HepG2 (cell line): ENCODE measurements around the gene SOSTDC1.

ENCODE experiments used
- CREB1 ChIP-seq, 2 experiments: fragments of 450-650 bp in 1 of 2; IDR thresholded peaks; 2 replicates each; pipeline ENCODE4 v1.6.1; 2016 to 2017; ENCODE audit warnings: control low read depth in 1 of 2, mild to moderate bottlenecking in 1 of 2, missing compliant biosample characterization in 1 of 2, missing genetic modification characterization in 1 of 2
- CTCF ChIP-seq: sonication (generic); formaldehyde crosslinking; IDR thresholded peaks from 2 replicates; pipeline ENCODE4 v1.5.0; 2020; ENCODE audit warnings: mild to moderate bottlenecking, missing genetic modification reagents, moderate library complexity
- DPF2 ChIP-seq: sonication (generic); formaldehyde crosslinking; IDR thresholded peaks from 2 replicates; pipeline ENCODE4 v1.4.0; 2020; ENCODE audit warnings: mild to moderate bottlenecking, low read depth, missing genetic modification reagents, borderline replicate concordance
- POGZ ChIP-seq: sonication (generic); formaldehyde crosslinking; IDR thresholded peaks from 2 replicates; pipeline ENCODE4 v1.4.0; 2020; ENCODE audit warnings: mild to moderate bottlenecking, missing genetic modification reagents
- POLR2A ChIP-seq, 2 experiments: IDR thresholded peaks; 2 replicates each; pipeline ENCODE4 v1.6.1; 2011; ENCODE audit warnings: low read depth in 2 of 2, low read length in 2 of 2, mild to moderate bottlenecking in 1 of 2, moderate library complexity in 1 of 2; ENCODE audit not compliant: insufficient read depth in 1 of 2
- POLR2AphosphoS5 ChIP-seq: IDR thresholded peaks from 2 replicates; pipeline ENCODE4 v1.6.1; 2012; ENCODE audit warnings: low read depth, low read length
- RELA ChIP-seq: sonication (generic); formaldehyde crosslinking; IDR thresholded peaks from 2 replicates; pipeline ENCODE4 v1.4.0; 2020; ENCODE audit warnings: missing genetic modification reagents
- ZNF362 ChIP-seq: sonication (generic); formaldehyde crosslinking; IDR thresholded peaks from 2 replicates; pipeline ENCODE4 v1.4.0; 2020; ENCODE audit warnings: missing genetic modification reagents, mild to moderate bottlenecking, borderline replicate concordance
- ZZZ3 ChIP-seq: sonication (generic); formaldehyde crosslinking; IDR thresholded peaks from 2 replicates; pipeline ENCODE4 v1.4.0; 2020; ENCODE audit warnings: missing genetic modification reagents, mild to moderate bottlenecking, borderline replicate concordance

- no peak for TF ChIP-seq POLR2A (IDR thresholded peaks at IDR 0.05; ENCODE audit: insufficient read depth in 1 of 2, low read depth in 2 of 2, low read length in 2 of 2)
- no peak for TF ChIP-seq CTCF (CRISPR knock-in tag)
- no peak for TF ChIP-seq RELA (CRISPR knock-in tag)
- TF ChIP-seq ZZZ3 (CRISPR knock-in tag): no peak
- no peak for TF ChIP-seq POLR2AphosphoS5
- TF ChIP-seq ZNF362: no peak
- no peak for TF ChIP-seq POGZ (CRISPR knock-in tag)
- no peak for TF ChIP-seq CREB1 (IDR thresholded peaks at IDR 0.05)
- no peak for TF ChIP-seq CREB1 (CRISPR knock-in tag; IDR thresholded peaks at IDR 0.05)
- no peak for TF ChIP-seq DPF2 (CRISPR knock-in tag)
These were observed 1.4 kb downstream of the SOSTDC1 start for GRCh38 chr7:16463949-16464715.
